Natural killer cell (primary cell): ENCODE results near the gene MAN2A1. TPM values are rescaled to one million over a fixed set of nuclear protein-coding genes. Genes with fewer than 3 reads are reported as not detected.

Experiments
- ATAC-seq, 3 donors: fragments of 150-1000 bp in 2 of 3; fragments of 200-7000 bp in 1 of 3; cut with Tn5 transposase; 1 replicate in 1 of 3; 2 replicates in 2 of 3; pipeline ENCODE4 v1.10.0; 2021; ENCODE audit warnings: mild to moderate bottlenecking in 2 of 3, moderate library complexity in 2 of 3
- DNase-seq, 2 donors: peaks; one replicate each; pipeline versions ENCODE4 v3.0.0 to v3.0.0-alpha.2; 2013 to 2021; ENCODE audit warnings: mixed read lengths in 1 of 2
- H3K27ac ChIP-seq: one replicate; pipeline ENCODE4 v1.5.1; 2013; ENCODE audit warnings: mild to moderate bottlenecking, low read length
- H3K27me3 ChIP-seq: one replicate; pipeline ENCODE4 v1.6.1; 2013; ENCODE audit warnings: low read length; ENCODE audit not compliant: control insufficient read depth, insufficient read depth
- H3K36me3 ChIP-seq: one replicate; pipeline ENCODE4 v1.6.1; 2013; ENCODE audit warnings: low read length; ENCODE audit not compliant: control insufficient read depth, insufficient read depth
- H3K4me1 ChIP-seq: one replicate; pipeline ENCODE4 v1.6.1; 2013; ENCODE audit warnings: low read length; ENCODE audit not compliant: control insufficient read depth, insufficient read depth
- H3K4me3 ChIP-seq: one replicate; pipeline ENCODE4 v1.5.1; 2013; ENCODE audit warnings: low read length
- H3K9me3 ChIP-seq: one replicate; pipeline ENCODE4 v1.6.1; 2013; ENCODE audit warnings: low read length; ENCODE audit not compliant: control insufficient read depth, insufficient read depth
- H3K27ac Mint-ChIP-seq, 2 donors: one replicate each; pipeline ENCODE4 v1.8.0; 2022; ENCODE audit warnings: mild to moderate bottlenecking in 2 of 2, mixed read lengths in 2 of 2, moderate library complexity in 1 of 2
- H3K27me3 Mint-ChIP-seq, 2 donors: one replicate each; pipeline ENCODE4 v1.8.0; 2022; ENCODE audit warnings: low read depth in 2 of 2, mixed read lengths in 2 of 2
- H3K36me3 Mint-ChIP-seq: one replicate; pipeline ENCODE4 v1.8.0; 2022; ENCODE audit warnings: mixed read lengths
- H3K4me1 Mint-ChIP-seq, 2 donors: one replicate each; pipeline ENCODE4 v1.8.0; 2022; ENCODE audit warnings: mixed read lengths in 2 of 2
- H3K4me3 Mint-ChIP-seq: one replicate; pipeline ENCODE4 v1.8.0; 2022; ENCODE audit warnings: mild to moderate bottlenecking, moderate library complexity, mixed read lengths
- H3K9me3 Mint-ChIP-seq, 2 donors: one replicate each; pipeline ENCODE4 v1.8.0; 2022; ENCODE audit warnings: mixed read lengths in 2 of 2
- CTCF ChIP-seq: fragments of 200-600 bp; IDR thresholded peaks from one replicate; pipeline ENCODE4 v1.8.0; 2022; ENCODE audit warnings: antibody characterized with exemption
- WGBS: methylation state at CpG from one replicate; pipeline ENCODE4 v1.1.7; 2013; ENCODE audit warnings: missing lambda C conversion rate; ENCODE audit not compliant: insufficient coverage; 5-methylcytosine and 5-hydroxymethylcytosine counted together
- intact Hi-C: fragments of 100-400 bp; cut with micrococcal nuclease; formaldehyde crosslinking; loops from one replicate; pipeline ENCODE4 v1.14.2; 2022
- total RNA-seq, 4 donors: library from RNA; stranded (reverse); fragments of 120-200 nt in 1 of 4; gene quantifications; one replicate each; pipeline versions ENCODE4 v1.2.3 to v1.2.4, GENCODE V29; 2013 to 2022

MAN2A1 gene
- total RNA-seq, 3 donors from 2014 or later (not counting 1 experiment from before 2014, with no cell fraction given): 44.9 to 54.2 (median 50.7) TPM

- no peaks in the 10 kb centered on the region for H3K27me3 Mint-ChIP-seq
- no peaks in the 10 kb centered on the region for H3K9me3 Mint-ChIP-seq
- no peaks in the 10 kb centered on the region for H3K4me1 ChIP-seq
- ATAC-seq (no peak), DNase-seq (no peak)
- WGBS: 100% methylated on average over 1 of the region's 2 CpGs
- no peak overlapping the region for H3K4me3 Mint-ChIP-seq
- H3K4me3 ChIP-seq: no peak overlapping the region
- TF ChIP-seq CTCF: no peak
- H3K36me3 ChIP-seq: peaks cover 6% of the 10 kb centered on the region
- intact Hi-C loops: no loop called here
- H3K36me3 Mint-ChIP-seq: peaks cover 5% of the 10 kb centered on the region
- H3K27me3 ChIP-seq: no peaks in the 10 kb centered on the region
- H3K27ac ChIP-seq: no peak overlapping the region
- H3K9me3 ChIP-seq: no peaks in the 10 kb centered on the region
- no peaks in the 10 kb centered on the region for H3K4me1 Mint-ChIP-seq
- no peak overlapping the region for H3K27ac Mint-ChIP-seq
These were observed 114.1 kb downstream of the MAN2A1 start for GRCh38 chr5:109803854-109804253.

GRCh38 chr5:109805472-109805871, 115.7 kb downstream of the MAN2A1 start:
- peaks cover 9% of the 10 kb centered on the region for H3K36me3 ChIP-seq
- H3K4me3 ChIP-seq: no peak overlapping the region
- DNase-seq: no peak
- Mint-ChIP-seq H3K36me3 (peaks cover 13% of the 10 kb centered on the region), H3K9me3 (no peaks in the 10 kb centered on the region), H3K27ac (no peak overlapping the region), H3K27me3 (no peaks in the 10 kb centered on the region), H3K4me3 (no peak overlapping the region), H3K4me1 (peaks cover 2 to 7% of the 10 kb centered on the region in 2 donors)
- intact Hi-C loops: no loop called here
- no peaks in the 10 kb centered on the region for H3K4me1 ChIP-seq
- no peaks in the 10 kb centered on the region for H3K9me3 ChIP-seq
- TF ChIP-seq CTCF: no peak
- H3K27me3 ChIP-seq: no peaks in the 10 kb centered on the region
- no peak overlapping the region for H3K27ac ChIP-seq
- 100% methylated on average over 1 of the region's 3 CpGs for WGBS
- ATAC-seq: no peak

- intact Hi-C loops: no loop called here
- Histone ChIP-seq H3K4me3 (no peak overlapping the region), H3K9me3 (no peaks in the 10 kb centered on the region), H3K27me3 (no peaks in the 10 kb centered on the region), H3K4me1 (no peaks in the 10 kb centered on the region), H3K27ac (no peak overlapping the region), H3K36me3 (peaks cover 9% of the 10 kb centered on the region)
- DNase-seq: no peak
- TF ChIP-seq CTCF: no peak
- H3K9me3 Mint-ChIP-seq: no peaks in the 10 kb centered on the region
- no peak for ATAC-seq
- peaks cover 5 to 10% of the 10 kb centered on the region in 2 donors for H3K4me1 Mint-ChIP-seq
- peaks cover 13% of the 10 kb centered on the region for H3K36me3 Mint-ChIP-seq
- H3K4me3 Mint-ChIP-seq: no peak overlapping the region
- H3K27ac Mint-ChIP-seq: no peak overlapping the region
- no peaks in the 10 kb centered on the region for H3K27me3 Mint-ChIP-seq
- 96% methylated on average over 3 of the region's 3 CpGs for WGBS
These were observed 116.2 kb downstream of the MAN2A1 start for GRCh38 chr5:109805883-109806282.

- no peak overlapping the region for H3K4me3 Mint-ChIP-seq
- intact Hi-C loops: no loop called here
- Histone ChIP-seq H3K4me3 (no peak overlapping the region), H3K36me3 (peaks cover 17% of the 10 kb centered on the region), H3K4me1 (no peaks in the 10 kb centered on the region), H3K9me3 (no peaks in the 10 kb centered on the region), H3K27me3 (no peaks in the 10 kb centered on the region), H3K27ac (no peak overlapping the region)
- no peak for ATAC-seq
- H3K27me3 Mint-ChIP-seq: no peaks in the 10 kb centered on the region
- H3K9me3 Mint-ChIP-seq: no peaks in the 10 kb centered on the region
- H3K4me1 Mint-ChIP-seq: peaks cover 9 to 14% of the 10 kb centered on the region in 2 donors
- peaks cover 13% of the 10 kb centered on the region for H3K36me3 Mint-ChIP-seq
- DNase-seq: no peak
- WGBS: no CpG with 5 or more reads among the region's 2 CpGs
- H3K27ac Mint-ChIP-seq: no peak overlapping the region
- TF ChIP-seq CTCF: no peak
These were observed 123.0 kb downstream of the MAN2A1 start for GRCh38 chr5:109812698-109813097.
